ENCODE data around the gene RGS2.

Gene RGS2

DNA sequence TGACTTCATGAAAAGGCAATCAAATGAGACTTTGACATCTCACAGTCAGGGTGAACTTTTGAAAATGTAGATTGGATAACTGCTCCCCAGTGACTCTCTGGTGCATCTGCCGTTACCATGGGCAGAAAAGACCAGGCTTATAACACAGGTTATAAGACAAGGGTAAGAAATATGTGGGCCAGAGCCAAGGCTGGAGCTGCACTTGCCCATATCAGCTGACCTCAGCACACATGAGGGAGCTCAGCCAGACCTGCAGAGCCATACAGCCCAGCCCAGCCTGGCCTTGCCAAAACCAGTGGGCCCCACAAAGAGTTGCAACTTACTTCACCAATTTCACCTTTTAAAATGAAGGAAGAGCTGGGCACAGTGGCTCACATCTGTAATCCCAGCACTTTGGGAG lies 11.7 kb upstream of the RGS2 start:
- no peak overlapping the region for H3K27ac ChIP-seq (ENCODE audit: low read length)
- H3K9ac ChIP-seq (ENCODE audit: low read length) = no peak overlapping the region
- peaks cover 19% of the 10 kb centered on the region for H3K4me1 ChIP-seq (ENCODE audit: control insufficient read depth, low read depth, low read length)
- no peaks in the 10 kb centered on the region for H3K9me3 ChIP-seq (ENCODE audit: control insufficient read depth, low read depth, low read length)
- no peaks in the 10 kb centered on the region for H3K36me3 ChIP-seq (ENCODE audit: control insufficient read depth, low read depth, low read length)
- H3K4me3 ChIP-seq (ENCODE audit: low read length) = no peak overlapping the region
- no peaks in the 10 kb centered on the region for H3K27me3 ChIP-seq (ENCODE audit: control insufficient read depth, insufficient read depth, low read length)

DNA sequence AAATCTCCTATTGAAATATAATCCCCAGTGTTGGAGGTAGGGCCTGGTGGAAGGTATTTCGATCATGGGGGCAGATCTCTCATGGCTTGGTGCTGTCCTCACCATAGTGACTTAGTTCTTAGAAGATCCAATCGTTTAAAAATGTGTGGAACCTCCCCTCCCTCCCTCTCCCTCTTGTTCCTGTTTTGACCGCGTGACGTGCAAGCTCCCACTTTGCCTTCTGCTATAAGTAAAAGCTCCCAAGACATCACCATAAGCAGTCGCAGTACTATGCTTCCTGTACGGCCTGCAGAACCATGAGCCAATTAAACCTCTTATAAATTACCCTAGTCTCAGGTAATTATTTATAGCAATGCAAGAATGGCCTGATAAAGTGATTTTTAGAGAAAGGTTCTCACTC lies 10.9 kb upstream of the RGS2 start:
- Histone ChIP-seq H3K9ac (ENCODE audit: low read length) (no peak overlapping the region), H3K27ac (ENCODE audit: low read length) (no peak overlapping the region), H3K9me3 (ENCODE audit: control insufficient read depth, low read depth, low read length) (no peaks in the 10 kb centered on the region), H3K4me3 (ENCODE audit: low read length) (no peak overlapping the region), H3K4me1 (ENCODE audit: control insufficient read depth, low read depth, low read length) (peaks cover 19% of the 10 kb centered on the region), H3K36me3 (ENCODE audit: control insufficient read depth, low read depth, low read length) (no peaks in the 10 kb centered on the region), H3K27me3 (ENCODE audit: control insufficient read depth, insufficient read depth, low read length) (no peaks in the 10 kb centered on the region)

DNA sequence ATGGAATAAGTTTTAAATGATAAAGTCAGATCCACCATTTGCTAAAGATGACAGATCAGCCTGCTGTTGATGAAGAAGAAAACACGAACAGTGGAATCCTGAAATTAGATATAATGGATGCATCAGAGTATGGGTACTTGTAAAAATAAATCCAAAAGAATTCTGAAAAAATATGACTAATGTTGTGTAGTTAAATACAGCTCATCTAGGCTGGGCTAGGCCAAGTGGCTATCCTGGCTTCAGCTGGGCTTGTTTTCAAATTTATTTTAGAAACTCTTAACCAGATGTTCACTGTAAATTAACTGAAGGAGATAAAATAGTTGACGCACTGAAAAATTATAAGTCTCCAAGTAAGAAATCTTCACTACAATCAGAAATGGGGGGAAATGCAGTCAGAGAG lies 7.4 kb upstream of the RGS2 start:
- Histone ChIP-seq H3K4me1 (ENCODE audit: control insufficient read depth, low read depth, low read length) (no peaks in the 10 kb centered on the region), H3K27me3 (ENCODE audit: control insufficient read depth, insufficient read depth, low read length) (no peaks in the 10 kb centered on the region), H3K36me3 (ENCODE audit: control insufficient read depth, low read depth, low read length) (no peaks in the 10 kb centered on the region), H3K27ac (ENCODE audit: low read length) (no peak overlapping the region), H3K9me3 (ENCODE audit: control insufficient read depth, low read depth, low read length) (no peaks in the 10 kb centered on the region), H3K4me3 (ENCODE audit: low read length) (no peak overlapping the region), H3K9ac (ENCODE audit: low read length) (no peak overlapping the region)

DNA sequence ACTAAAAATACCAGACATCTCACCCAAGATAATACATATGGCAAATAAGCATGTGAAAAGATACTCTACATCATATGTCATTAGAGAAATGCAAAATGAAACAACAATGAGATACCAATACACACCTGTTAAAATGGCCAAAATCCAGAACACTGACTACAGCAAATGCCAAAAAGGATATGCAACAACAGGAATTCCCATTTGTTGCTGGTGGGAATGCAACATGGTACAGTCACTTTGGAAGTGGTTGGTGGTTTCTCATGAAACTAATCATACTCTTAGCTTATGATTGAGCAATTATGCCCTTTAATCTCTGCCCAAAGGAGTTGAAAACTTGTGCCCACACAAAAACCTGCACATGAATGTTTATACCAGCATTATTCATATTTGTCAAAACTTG lies 6.4 kb upstream of the RGS2 start:
- no peak overlapping the region for H3K9ac ChIP-seq (ENCODE audit: low read length)
- H3K9me3 ChIP-seq (ENCODE audit: control insufficient read depth, low read depth, low read length) = no peaks in the 10 kb centered on the region
- H3K4me1 ChIP-seq (ENCODE audit: control insufficient read depth, low read depth, low read length) = no peaks in the 10 kb centered on the region
- H3K27me3 ChIP-seq (ENCODE audit: control insufficient read depth, insufficient read depth, low read length) = peaks cover 8% of the 10 kb centered on the region
- no peaks in the 10 kb centered on the region for H3K36me3 ChIP-seq (ENCODE audit: control insufficient read depth, low read depth, low read length)
- H3K4me3 ChIP-seq (ENCODE audit: low read length) = no peak overlapping the region
- no peak overlapping the region for H3K27ac ChIP-seq (ENCODE audit: low read length)

DNA sequence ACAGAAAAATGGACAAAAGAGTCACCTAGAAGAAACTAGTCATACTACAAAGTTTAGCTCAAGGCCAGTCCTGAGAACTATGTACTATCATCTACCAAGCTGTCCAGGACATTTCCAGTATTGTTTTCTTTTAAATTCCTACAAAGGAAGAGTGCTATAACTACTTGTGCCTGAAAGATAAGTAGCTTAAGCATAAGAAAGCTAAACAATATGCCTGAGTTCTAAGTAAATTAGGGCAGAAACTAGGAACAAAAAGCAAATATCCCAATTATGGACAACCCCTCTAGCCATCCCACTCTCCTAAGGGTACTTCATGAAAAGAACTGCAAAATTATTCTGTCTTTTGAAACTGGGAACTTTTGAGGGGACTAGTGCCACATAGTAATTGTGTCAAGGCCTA lies 5.3 kb upstream of the RGS2 start:
- H3K27ac ChIP-seq (ENCODE audit: low read length) = no peak overlapping the region
- H3K4me3 ChIP-seq (ENCODE audit: low read length) = no peak overlapping the region
- H3K9ac ChIP-seq (ENCODE audit: low read length) = no peak overlapping the region
- H3K27me3 ChIP-seq (ENCODE audit: control insufficient read depth, insufficient read depth, low read length) = peaks cover 17% of the 10 kb centered on the region
- H3K36me3 ChIP-seq (ENCODE audit: control insufficient read depth, low read depth, low read length) = no peaks in the 10 kb centered on the region
- no peaks in the 10 kb centered on the region for H3K4me1 ChIP-seq (ENCODE audit: control insufficient read depth, low read depth, low read length)
- H3K9me3 ChIP-seq (ENCODE audit: control insufficient read depth, low read depth, low read length) = no peaks in the 10 kb centered on the region

DNA sequence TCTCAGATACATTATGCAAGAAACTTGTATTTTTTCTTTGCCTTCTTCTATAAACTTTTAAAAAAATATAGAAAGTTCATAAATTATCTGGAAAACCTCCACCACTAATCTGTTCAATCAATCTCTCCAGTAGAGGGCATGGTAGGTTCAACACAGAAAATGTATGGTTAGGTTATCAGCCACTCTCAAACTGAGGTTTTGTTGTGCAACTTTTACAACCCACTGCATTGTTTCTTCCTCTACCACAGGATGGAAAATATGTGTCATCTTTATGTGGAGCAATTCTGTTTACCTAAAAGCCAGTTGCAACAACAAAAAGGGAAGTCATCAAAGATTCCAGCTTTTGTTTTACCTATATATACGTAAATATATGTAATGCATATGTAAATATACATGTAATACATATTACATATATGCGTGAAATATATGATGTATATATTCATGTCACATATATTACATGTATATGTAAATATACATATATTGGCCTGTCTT lies 3.0 kb upstream of the RGS2 start:
- no peaks in the 10 kb centered on the region for H3K9me3 ChIP-seq (ENCODE audit: control insufficient read depth, low read depth, low read length)
- peaks cover 1% of the 10 kb centered on the region for H3K36me3 ChIP-seq (ENCODE audit: control insufficient read depth, low read depth, low read length)
- H3K27ac ChIP-seq (ENCODE audit: low read length) = no peak overlapping the region
- no peak overlapping the region for H3K4me3 ChIP-seq (ENCODE audit: low read length)
- H3K4me1 ChIP-seq (ENCODE audit: control insufficient read depth, low read depth, low read length) = peaks cover 9% of the 10 kb centered on the region
- H3K9ac ChIP-seq (ENCODE audit: low read length) = no peak overlapping the region
- H3K27me3 ChIP-seq (ENCODE audit: control insufficient read depth, insufficient read depth, low read length) = peaks cover 24% of the 10 kb centered on the region

DNA sequence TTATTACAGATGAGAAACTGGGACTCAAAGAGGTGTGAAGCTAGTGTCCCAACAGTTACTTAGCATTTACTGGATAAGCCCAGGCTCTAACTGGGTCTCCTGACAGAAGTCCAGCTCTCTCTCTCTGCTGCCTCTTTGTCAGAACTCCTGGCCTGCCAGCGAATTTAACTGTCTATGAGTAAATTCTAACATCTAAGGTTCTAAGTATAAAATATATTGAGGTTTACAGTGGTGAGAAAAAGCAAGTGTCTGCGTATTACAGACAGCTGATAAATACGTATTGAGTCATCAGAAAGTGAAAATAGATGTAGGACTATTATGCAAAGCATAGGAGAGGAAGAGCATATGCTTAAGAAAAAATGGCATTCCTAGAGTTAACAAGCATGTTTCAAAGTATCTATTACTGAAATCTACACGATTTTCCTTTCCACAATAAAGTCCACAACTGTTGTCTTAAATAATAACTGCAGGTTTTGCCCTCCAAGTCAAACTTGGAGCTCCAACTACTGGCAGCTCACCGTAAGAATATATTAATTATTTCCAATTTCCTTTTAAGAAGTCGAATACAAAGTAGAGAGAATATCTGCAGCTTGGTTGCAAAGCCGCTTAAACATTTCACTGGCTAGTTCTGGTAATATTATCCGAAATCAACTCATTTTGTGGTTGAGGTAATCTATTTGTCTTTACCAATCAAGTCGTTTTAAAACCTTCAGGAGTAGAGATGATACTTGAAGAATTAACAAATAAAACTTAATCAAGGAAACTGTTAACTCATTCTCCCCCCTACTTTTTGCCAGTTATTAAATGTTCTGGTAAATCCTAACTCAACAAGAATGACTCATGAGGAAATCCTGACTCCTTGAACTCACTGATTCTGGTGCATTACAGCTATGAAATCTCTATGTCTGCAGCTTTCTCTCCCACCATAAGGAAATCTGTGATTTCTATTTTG lies 1.4 kb upstream of the RGS2 start:
- H3K9ac ChIP-seq (ENCODE audit: low read length) = peak overlapping the region; percentile 68

DNA sequence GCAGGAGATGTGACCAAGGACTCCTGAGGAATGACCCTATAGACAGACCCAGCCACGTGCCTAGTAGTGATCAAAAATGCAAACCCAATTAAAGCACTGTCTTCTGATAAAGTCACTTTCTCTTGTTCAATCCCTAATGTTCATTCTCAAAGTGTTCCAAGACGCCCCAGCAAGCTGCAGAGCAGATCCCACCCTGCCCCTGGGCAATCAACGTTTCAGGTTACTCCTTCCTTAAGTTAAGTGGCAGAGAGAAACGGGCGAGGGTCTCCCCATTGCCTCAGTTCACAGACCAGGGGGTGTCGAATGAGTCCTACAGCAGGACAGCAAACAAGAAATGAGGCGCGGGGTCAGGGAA lies 699 bp upstream of the RGS2 start:
- Histone ChIP-seq H3K27me3 (ENCODE audit: control insufficient read depth, insufficient read depth, low read length) (peaks cover 24% of the 10 kb centered on the region), H3K36me3 (ENCODE audit: control insufficient read depth, low read depth, low read length) (peaks cover 11% of the 10 kb centered on the region), H3K4me1 (ENCODE audit: control insufficient read depth, low read depth, low read length) (peaks cover 9% of the 10 kb centered on the region), H3K4me3 (ENCODE audit: low read length) (peak overlapping the region; percentile 87), H3K9me3 (ENCODE audit: control insufficient read depth, low read depth, low read length) (no peaks in the 10 kb centered on the region), H3K27ac (ENCODE audit: low read length) (no peak overlapping the region), H3K9ac (ENCODE audit: low read length) (peak overlapping the region; percentile 68)

More for the DNA sequence above, 1.4 kb upstream of the RGS2 start:
- Histone ChIP-seq H3K27ac (ENCODE audit: low read length) (no peak overlapping the region), H3K27me3 (ENCODE audit: control insufficient read depth, insufficient read depth, low read length) (peaks cover 24% of the 10 kb centered on the region), H3K4me3 (ENCODE audit: low read length) (peak overlapping the region; percentile 87), H3K9me3 (ENCODE audit: control insufficient read depth, low read depth, low read length) (no peaks in the 10 kb centered on the region), H3K4me1 (ENCODE audit: control insufficient read depth, low read depth, low read length) (peaks cover 9% of the 10 kb centered on the region), H3K36me3 (ENCODE audit: control insufficient read depth, low read depth, low read length) (peaks cover 11% of the 10 kb centered on the region)

DNA sequence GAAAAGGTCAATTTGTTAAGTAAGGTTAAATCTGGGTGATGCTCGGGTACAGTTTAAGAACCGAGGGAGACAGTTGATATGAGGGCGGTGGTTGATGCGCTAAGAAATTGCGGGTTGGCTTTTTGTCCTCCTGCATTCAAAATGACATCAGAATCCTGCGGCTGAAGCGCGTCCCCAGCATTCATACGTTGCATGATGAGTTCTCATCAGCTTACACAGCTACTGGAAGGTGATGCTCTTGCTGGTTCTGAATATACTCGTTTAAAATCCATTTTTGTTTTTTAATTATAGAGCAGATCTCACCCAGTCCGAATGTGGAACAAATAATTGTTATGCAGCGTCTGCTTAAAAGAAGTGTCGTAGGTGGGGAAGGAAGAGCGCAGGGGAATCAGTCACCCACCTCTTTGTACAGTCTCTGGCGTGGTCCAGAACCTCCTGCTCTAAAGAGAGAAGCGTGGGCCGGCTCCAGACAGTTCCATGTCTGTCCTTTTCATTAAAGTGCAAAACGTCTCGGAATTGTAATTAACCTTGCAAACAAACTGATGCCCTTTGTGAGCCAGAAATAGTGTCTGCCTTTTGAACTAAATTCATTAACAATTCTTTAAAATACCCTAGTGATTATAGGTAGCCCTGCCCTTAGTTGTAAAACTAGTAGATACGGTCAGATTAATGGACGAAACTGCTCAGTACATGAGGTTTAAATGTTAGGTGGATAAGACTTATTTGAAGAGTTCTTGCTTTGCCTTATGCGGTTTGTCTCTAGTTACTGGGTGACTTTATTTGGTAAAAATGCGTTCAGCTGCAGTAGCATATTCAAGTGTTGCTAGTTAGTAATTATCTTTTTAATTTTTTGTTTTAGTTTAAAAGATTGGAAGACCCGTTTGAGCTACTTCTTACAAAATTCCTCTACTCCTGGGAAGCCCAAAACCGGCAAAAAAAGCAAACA lies 741 bp downstream of the RGS2 start:
- Histone ChIP-seq H3K9me3 (ENCODE audit: control insufficient read depth, low read depth, low read length) (no peaks in the 10 kb centered on the region), H3K36me3 (ENCODE audit: control insufficient read depth, low read depth, low read length) (peaks cover 11% of the 10 kb centered on the region), H3K27ac (ENCODE audit: low read length) (no peak overlapping the region)

DNA sequence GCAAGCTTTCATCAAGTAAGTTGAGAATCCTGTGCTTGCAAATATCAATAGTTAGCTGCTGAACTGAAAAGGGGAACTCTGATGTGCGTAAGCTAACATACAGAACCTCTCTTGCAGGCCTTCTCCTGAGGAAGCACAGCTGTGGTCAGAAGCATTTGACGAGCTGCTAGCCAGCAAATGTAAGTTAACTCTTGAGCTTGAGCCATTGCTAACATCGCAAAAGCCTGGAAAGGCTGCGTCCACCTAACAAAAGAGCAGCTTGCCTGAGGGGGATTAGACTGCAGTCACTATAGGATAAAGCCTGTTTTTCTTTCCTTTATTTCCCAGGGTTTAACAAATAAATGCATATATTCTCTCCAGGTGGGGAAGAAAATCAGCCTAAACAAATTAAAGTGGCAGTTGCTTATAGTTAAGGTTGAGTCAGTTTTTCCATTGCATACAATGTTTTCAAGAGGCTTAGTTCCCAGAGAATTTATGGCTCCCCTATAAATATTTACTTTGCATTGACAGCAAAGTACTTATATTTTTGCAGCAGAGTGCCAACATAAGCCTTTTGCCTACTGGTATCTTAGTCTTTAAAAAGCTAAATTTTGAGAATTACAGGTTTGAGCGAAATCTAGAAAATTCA lies 1.5 kb downstream of the RGS2 start:
- H3K27me3 ChIP-seq (ENCODE audit: control insufficient read depth, insufficient read depth, low read length) = peaks cover 24% of the 10 kb centered on the region
- H3K9ac ChIP-seq (ENCODE audit: low read length) = peak overlapping the region; percentile 68
- peaks cover 9% of the 10 kb centered on the region for H3K4me1 ChIP-seq (ENCODE audit: control insufficient read depth, low read depth, low read length)
- H3K9me3 ChIP-seq (ENCODE audit: control insufficient read depth, low read depth, low read length) = no peaks in the 10 kb centered on the region
- H3K4me3 ChIP-seq (ENCODE audit: low read length) = peak overlapping the region; percentile 87
- peaks cover 11% of the 10 kb centered on the region for H3K36me3 ChIP-seq (ENCODE audit: control insufficient read depth, low read depth, low read length)
- H3K27ac ChIP-seq (ENCODE audit: low read length) = no peak overlapping the region

More for the DNA sequence above, 741 bp downstream of the RGS2 start:
- H3K4me1 ChIP-seq (ENCODE audit: control insufficient read depth, low read depth, low read length) = peaks cover 9% of the 10 kb centered on the region
- peak overlapping the region; percentile 87 for H3K4me3 ChIP-seq (ENCODE audit: low read length)
- peak overlapping the region; percentile 68 for H3K9ac ChIP-seq (ENCODE audit: low read length)
- peaks cover 24% of the 10 kb centered on the region for H3K27me3 ChIP-seq (ENCODE audit: control insufficient read depth, insufficient read depth, low read length)

DNA sequence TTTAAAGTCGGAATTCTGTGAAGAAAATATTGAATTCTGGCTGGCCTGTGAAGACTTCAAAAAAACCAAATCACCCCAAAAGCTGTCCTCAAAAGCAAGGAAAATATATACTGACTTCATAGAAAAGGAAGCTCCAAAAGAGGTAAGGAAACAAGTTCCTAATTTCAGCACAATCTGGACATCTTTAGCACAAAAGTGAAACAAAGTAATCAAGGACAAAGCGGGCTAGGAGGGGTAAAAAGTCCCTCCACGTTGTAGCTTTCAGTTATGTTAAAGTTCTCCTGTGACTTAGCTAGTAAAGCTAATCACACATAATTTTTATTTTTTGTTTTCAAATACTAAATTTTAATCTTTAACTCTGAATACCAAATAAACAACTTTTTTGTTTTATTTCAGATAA lies 2.2 kb downstream of the RGS2 start:
- H3K9me3 ChIP-seq (ENCODE audit: control insufficient read depth, low read depth, low read length) = no peaks in the 10 kb centered on the region

More for the DNA sequence above, 2.2 kb downstream of the RGS2 start:
- Histone ChIP-seq H3K4me1 (ENCODE audit: control insufficient read depth, low read depth, low read length) (peaks cover 9% of the 10 kb centered on the region), H3K27ac (ENCODE audit: low read length) (no peak overlapping the region), H3K9ac (ENCODE audit: low read length) (no peak overlapping the region), H3K27me3 (ENCODE audit: control insufficient read depth, insufficient read depth, low read length) (peaks cover 24% of the 10 kb centered on the region), H3K36me3 (ENCODE audit: control insufficient read depth, low read depth, low read length) (peaks cover 11% of the 10 kb centered on the region), H3K4me3 (ENCODE audit: low read length) (no peak overlapping the region)

Measured in iPS-18a (cell line).